HepG2 (cell line): Measurements from ENCODE around the gene EFNA3. TPM values are rescaled to one million over a fixed set of nuclear protein-coding genes. Genes with fewer than 3 reads are reported as not detected.
A peak's percentile ranks its signal among the peaks of the same experiment; 100 is the strongest.

Experiments used
- ATAC-seq: fragments of 200-7000 bp; cut with Tn5 transposase; 3 replicates; pipeline ENCODE4 v1.9.1; 2020; ENCODE audit warnings: mild to moderate bottlenecking, moderate library complexity
- BruUV-seq: library from RNA; stranded (reverse); fragments of 400-500 nt; replicated peaks from 2 replicates; lab custom pipeline; 2021; lab: Mats Ljungman, UMichigan
- CTCF ChIA-PET: fragments of 300-600 bp; formaldehyde crosslinking; extraction: SDS; loops from one replicate; lab custom pipeline; 2021; ENCODE audit warnings: low total read pairs, inconsistent platforms, low intra/inter-chr PET ratio; lab: Yijun Ruan, JAX
- POLR2A ChIA-PET: fragments of 350-600 bp; sonication (Branson Sonifier 250); formaldehyde crosslinking; loops from one replicate; lab custom pipeline; 2020; ENCODE audit warnings: antibody characterized with exemption, inconsistent platforms; lab: Yijun Ruan, JAX
- DNase-seq: peaks from one replicate; pipeline ENCODE4 v3.0.0-alpha.2; 2015; ENCODE audit warnings: low spot score
- FAIRE-seq: peaks from 3 replicates; lab custom pipeline; 2011; peaks lifted over from hg19 to GRCh38; lab: Jason Lieb, UNC
- H2AFZ ChIP-seq: one replicate; pipeline ENCODE4 v1.6.1; 2011; ENCODE audit warnings: low read length, inconsistent platforms
- H3K27ac ChIP-seq: fragments of 300-600 bp; 3 replicates; pipeline ENCODE4 v1.8.0; 2011; ENCODE audit warnings: mixed run types, mild to moderate bottlenecking, mixed read lengths, low read length, inconsistent platforms; ENCODE audit not compliant: insufficient read depth; ENCODE audit errors: extremely low read length
- H3K27me3 ChIP-seq, 2 experiments: fragments of 200-600 bp in 1 of 2; 2 replicates in 1 of 2; 3 replicates in 1 of 2; pipeline versions ENCODE4 v1.6.0 to v1.8.0; 2011; ENCODE audit warnings: low read length in 2 of 2, mild to moderate bottlenecking in 2 of 2, moderate library complexity in 2 of 2, inconsistent platforms in 1 of 2; ENCODE audit not compliant: insufficient read depth in 2 of 2, control insufficient read depth in 1 of 2
- H3K36me3 ChIP-seq, 2 experiments: fragments of 200-600 bp in 1 of 2; replicated peaks in 1 of 2; 2 replicates in 1 of 2; 3 replicates in 1 of 2; pipeline versions ENCODE4 v1.5.1 to v1.8.0; 2011; ENCODE audit warnings: low read length in 2 of 2, inconsistent platforms in 1 of 2; ENCODE audit not compliant: insufficient read depth in 2 of 2, control insufficient read depth in 1 of 2
- H3K4me1 ChIP-seq: 2 replicates; pipeline ENCODE4 v1.5.1; 2012; ENCODE audit warnings: low read length, inconsistent platforms; ENCODE audit not compliant: insufficient read depth
- H3K4me2 ChIP-seq: 2 replicates; pipeline ENCODE4 v1.6.0; 2011; ENCODE audit warnings: low read depth, low read length, inconsistent platforms
- H3K4me3 ChIP-seq, 3 experiments: fragments of 200-600 bp in 1 of 3; sonication (generic), shearing (Covaris generic) in 1 of 3; replicated peaks in 1 of 3; 2 replicates each; pipeline ENCODE4 v1.5.1; 2011 to 2016; ENCODE audit warnings: low read length in 3 of 3, inconsistent platforms in 2 of 3, low read depth in 2 of 3, mild to moderate bottlenecking in 2 of 3, control low read depth in 1 of 3, mixed read lengths in 1 of 3; ENCODE audit not compliant: insufficient read depth in 1 of 3
- H3K79me2 ChIP-seq: one replicate; pipeline ENCODE4 v1.6.1; 2011; ENCODE audit warnings: low read length, inconsistent platforms; ENCODE audit not compliant: insufficient read depth
- H3K9ac ChIP-seq: 2 replicates; pipeline ENCODE4 v1.6.0; 2011; ENCODE audit warnings: mild to moderate bottlenecking, low read depth, low read length, inconsistent platforms; ENCODE audit not compliant: insufficient read depth
- H3K9me3 ChIP-seq: 2 replicates; pipeline ENCODE4 v1.5.1; 2012; ENCODE audit warnings: mild to moderate bottlenecking, low read length
- H4K20me1 ChIP-seq: 2 replicates; pipeline ENCODE4 v1.6.0; 2011; ENCODE audit warnings: inconsistent platforms, mild to moderate bottlenecking, low read length, moderate library complexity; ENCODE audit not compliant: insufficient read depth
- BRCA1 ChIP-seq: sonication (generic); formaldehyde crosslinking; IDR thresholded peaks from 2 replicates; pipeline ENCODE4 v1.4.0; 2020; ENCODE audit warnings: missing genetic modification reagents
- CERS6 ChIP-seq: sonication (generic); formaldehyde crosslinking; IDR thresholded peaks from 2 replicates; pipeline ENCODE4 v1.5.0; 2020; ENCODE audit warnings: missing genetic modification reagents
- ETV5 ChIP-seq: IDR thresholded peaks from 2 replicates; pipeline ENCODE4 v1.6.1; 2018; ENCODE audit warnings: missing biosample characterization, missing genetic modification reagents, inconsistent platforms, borderline replicate concordance
- HIC2 ChIP-seq: sonication (generic); formaldehyde crosslinking; IDR thresholded peaks from 2 replicates; pipeline ENCODE4 v1.9.0; 2022; ENCODE audit warnings: low read depth, missing genetic modification reagents
- MTERF4 ChIP-seq: sonication (generic); formaldehyde crosslinking; IDR thresholded peaks from 2 replicates; pipeline ENCODE4 v1.8.0; 2023; ENCODE audit warnings: mild to moderate bottlenecking, missing genetic modification reagents
- POGK ChIP-seq: sonication (generic); formaldehyde crosslinking; conservative IDR thresholded peaks from 2 replicates; pipeline ENCODE4 v1.8.0; 2022; ENCODE audit warnings: mild to moderate bottlenecking, moderate library complexity, missing genetic modification reagents
- TCF7 ChIP-seq: sonication (generic); IDR thresholded peaks from 2 replicates; pipeline ENCODE4 v1.6.1; 2016; ENCODE audit warnings: antibody characterized with exemption, low read depth
- ZNF160 ChIP-seq: sonication (generic); formaldehyde crosslinking; IDR thresholded peaks from 2 replicates; pipeline ENCODE4 v1.8.0; 2022; ENCODE audit warnings: mild to moderate bottlenecking, inconsistent platforms, missing genetic modification reagents
- ZNF768 ChIP-seq: sonication (generic); formaldehyde crosslinking; IDR thresholded peaks from 2 replicates; pipeline ENCODE4 v1.4.0; 2020; ENCODE audit warnings: missing genetic modification reagents
- WGBS: methylation state at CpG from one replicate; pipeline ENCODE4 v1.1.6; 2017; ENCODE audit warnings: low lambda C conversion rate; 5-methylcytosine and 5-hydroxymethylcytosine counted together
- in situ Hi-C: cut with HindIII; loops from 2 replicates; pipeline ENCODE4 v1.10.0; 2017; ENCODE audit warnings: low pct_unique_long_range_greater_than_20kb; ENCODE audit not compliant: extremely low pct_ligation_motif_present
- intact Hi-C: fragments of 100-400 bp; cut with micrococcal nuclease; formaldehyde crosslinking; loops from one replicate; pipeline ENCODE4 v1.10.0; 2022; ENCODE audit not compliant: unreplicated experiment
- polyA plus RNA-seq, 8 experiments: library from polyadenylated mRNA; depleted of rRNA in 3 of 8; stranded (reverse) in 7 of 8; unstranded in 1 of 8; fragments of >200 nt; fragmentation: Illumina TruSeq in 4 of 8; extraction: Trizol in 4 of 8; gene quantifications; 2 replicates each; pipeline versions ENCODE4 v1.2.1 to v1.2.3, GENCODE V29; 2011 to 2016; ENCODE audit warnings: low read depth in 4 of 8, missing spikeins in 1 of 8, mixed read lengths in 1 of 8; ENCODE audit not compliant: insufficient read depth in 1 of 8
- total RNA-seq, 5 experiments: library from RNA; depleted of rRNA; stranded (reverse); fragments of >200 nt; fragmentation: Illumina TruSeq; extraction: Trizol; gene quantifications; 2 replicates each; pipeline ENCODE4 v1.2.3, GENCODE V29; 2016; ENCODE audit warnings: low read depth in 1 of 5

Gene EFNA3
- total and polyA plus RNA-seq, 2 of the 13 experiments (the other 11 are each of a cell fraction or from before 2014, with no cell fraction given) = 1.0 to 5.7 TPM

GRCh38 chr1:155073377-155074242 lies 5.0 kb upstream of the EFNA3 start (continued):
- no peak for TF ChIP-seq CERS6 (CRISPR knock-in tag)
- TF ChIP-seq MTERF4 = no peak
- TF ChIP-seq HIC2 = no peak

- 3% methylated on average over 5 of the region's 5 CpGs for WGBS
- in situ Hi-C loops (no loop called here), intact Hi-C loops (no loop called here)
- Histone ChIP-seq H3K27ac (no peak overlapping the region), H3K27me3 (peaks cover 13 to 85% of the 10 kb centered on the region in 2 experiments), H3K36me3 (no peaks in the 10 kb centered on the region), H3K9me3 (no peaks in the 10 kb centered on the region), H4K20me1 (no peaks in the 10 kb centered on the region), H3K79me2 (no peaks in the 10 kb centered on the region), H3K4me3 (no peak overlapping the region), H3K4me1 (peaks cover 37% of the 10 kb centered on the region), H3K9ac (no peak overlapping the region), H2AFZ (no peak overlapping the region), H3K4me2 (no peak overlapping the region)
- ChIA-PET POLR2A (interaction anchor here (0.7 to 1.1 kb wide), 3 partner anchors 9 to 74 kb away, joined by 3 read pairs; partner anchors contain the start of gene ADAM15), CTCF (no interaction called here)
- DNase-seq (no peak), ATAC-seq (no peak), FAIRE-seq (no peak)
- TF ChIP-seq ETV5 = no peak
- TF ChIP-seq ZNF160 = no peak
- TF ChIP-seq BRCA1 (CRISPR knock-in tag) = no peak
- TF ChIP-seq ZNF768 (CRISPR knock-in tag) = peak; percentile 62; the same call in 1 of the 2 replicates
- no peak for TF ChIP-seq POGK (CRISPR knock-in tag)
- no peak for TF ChIP-seq TCF7
- no TSS peak for BruUV-seq
Measured at GRCh38 chr1:155075535-155075934, 3.1 kb upstream of the EFNA3 start.
